ENCODE data around the gene SAMM50.

Gene SAMM50

GRCh38 chr22:44018594-44018993, 63.4 kb downstream of the SAMM50 start:
- Histone ChIP-seq H3K4me3 (replicated peaks; ENCODE audit: low read depth, low read length) (no peak overlapping the region), H3K36me3 (ENCODE audit: control insufficient read depth, insufficient read depth, low read length) (peaks cover 1% of the 10 kb centered on the region), H3K27me3 (replicated peaks; ENCODE audit: control insufficient read depth, insufficient read depth, low read length) (no peaks in the 10 kb centered on the region)
- no peak for DNase-seq (ENCODE audit: extremely low read depth, insufficient read length)
- TF ChIP-seq CTCF (IDR thresholded peaks at IDR 0.05; ENCODE audit: insufficient read depth, low read length, poor library complexity, severe bottlenecking) = no peak

- no peak for TF ChIP-seq CTCF (IDR thresholded peaks at IDR 0.05; ENCODE audit: insufficient read depth, low read length, poor library complexity, severe bottlenecking)
- Histone ChIP-seq H3K27me3 (replicated peaks; ENCODE audit: control insufficient read depth, insufficient read depth, low read length) (no peaks in the 10 kb centered on the region), H3K36me3 (ENCODE audit: control insufficient read depth, insufficient read depth, low read length) (peaks cover 1% of the 10 kb centered on the region), H3K4me3 (replicated peaks; ENCODE audit: low read depth, low read length) (no peak overlapping the region)
- no peak for DNase-seq (ENCODE audit: extremely low read depth, insufficient read length)
Measured at GRCh38 chr22:44019416-44019815, 64.2 kb downstream of the SAMM50 start.

GRCh38 chr22:44019846-44020245, 64.6 kb downstream of the SAMM50 start:
- H3K4me3 ChIP-seq (replicated peaks; ENCODE audit: low read depth, low read length) = no peak overlapping the region
- H3K27me3 ChIP-seq (replicated peaks; ENCODE audit: control insufficient read depth, insufficient read depth, low read length) = no peaks in the 10 kb centered on the region
- no peak for TF ChIP-seq CTCF (IDR thresholded peaks at IDR 0.05; ENCODE audit: insufficient read depth, low read length, poor library complexity, severe bottlenecking)
- no peak for DNase-seq (ENCODE audit: extremely low read depth, insufficient read length)
- H3K36me3 ChIP-seq (ENCODE audit: control insufficient read depth, insufficient read depth, low read length) = peaks cover 1% of the 10 kb centered on the region

GRCh38 chr22:44020981-44021380, 65.7 kb downstream of the SAMM50 start:
- H3K36me3 ChIP-seq (ENCODE audit: control insufficient read depth, insufficient read depth, low read length) = peaks cover 1% of the 10 kb centered on the region
- TF ChIP-seq CTCF (IDR thresholded peaks at IDR 0.05; ENCODE audit: insufficient read depth, low read length, poor library complexity, severe bottlenecking) = no peak
- no peak overlapping the region for H3K4me3 ChIP-seq (replicated peaks; ENCODE audit: low read depth, low read length)
- no peaks in the 10 kb centered on the region for H3K27me3 ChIP-seq (replicated peaks; ENCODE audit: control insufficient read depth, insufficient read depth, low read length)
- no peak for DNase-seq (ENCODE audit: extremely low read depth, insufficient read length)

GRCh38 chr22:44023404-44024287, 68.4 kb downstream of the SAMM50 start:
- Histone ChIP-seq H3K27me3 (replicated peaks; ENCODE audit: control insufficient read depth, insufficient read depth, low read length) (no peaks in the 10 kb centered on the region), H3K4me3 (replicated peaks; ENCODE audit: low read depth, low read length) (peak overlapping the region; percentile 79), H3K36me3 (ENCODE audit: control insufficient read depth, insufficient read depth, low read length) (peaks cover 1% of the 10 kb centered on the region; the same call in 1 of the 2 replicates)
- no peak for TF ChIP-seq CTCF (IDR thresholded peaks at IDR 0.05; ENCODE audit: insufficient read depth, low read length, poor library complexity, severe bottlenecking)
- DNase-seq (ENCODE audit: extremely low read depth, insufficient read length) = peak; percentile 83

Measured in GM06990 (cell line).